ENCODE data around the gene UXS1. TPM values are rescaled to one million over a fixed set of nuclear protein-coding genes. Genes with fewer than 3 reads are reported as not detected.

Gene UXS1
- polyA plus RNA-seq, 3 donors = 23.4 to 33.8 (median 29.3) TPM

DNA sequence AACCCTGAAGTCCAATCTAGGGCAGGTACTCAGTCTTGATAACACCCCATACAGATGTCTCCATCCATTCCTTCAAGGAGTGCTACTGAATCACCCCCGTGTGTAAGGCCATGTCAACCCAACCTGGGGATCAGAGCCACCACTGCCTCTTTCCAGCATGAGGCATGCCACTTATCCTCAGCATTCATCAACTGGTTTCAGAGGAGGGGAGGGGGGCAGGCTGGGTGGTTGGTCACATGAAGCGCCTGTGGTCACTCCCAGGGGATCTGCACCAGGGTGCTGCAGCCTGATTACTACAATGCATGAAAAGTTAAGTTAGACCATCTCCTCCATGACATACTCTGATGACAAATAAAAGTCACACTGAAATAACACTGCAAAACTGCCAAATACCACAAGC is 65.0 kb downstream of the UXS1 start:
- no peak for DNase-seq
- WGBS (ENCODE audit: insufficient coverage) = no CpG with 5 or more reads among the region's 2 CpGs
- Histone ChIP-seq H3K27me3 (ENCODE audit: control insufficient read depth in 2 of 2, insufficient read depth in 2 of 2, low read length in 2 of 2) (no peaks in the 10 kb centered on the region), H3K9ac (ENCODE audit: insufficient read depth, low read length, poor library complexity, severe bottlenecking) (no peak overlapping the region), H4K20me1 (ENCODE audit: insufficient read depth, low read length) (peaks cover 3% of the 10 kb centered on the region), H3K4me1 (ENCODE audit: control insufficient read depth in 1 of 2, insufficient read depth in 2 of 2, low read length in 2 of 2) (no peaks in the 10 kb centered on the region), H3K36me3 (replicated peaks in 1 of 2; ENCODE audit: control insufficient read depth in 1 of 2, insufficient read depth in 2 of 2, low read length in 2 of 2) (peaks cover 21 to 58% of the 10 kb centered on the region in 2 donors), H3K4me2 (replicated peaks; ENCODE audit: extremely low read depth, low read length, poor library complexity, severe bottlenecking) (no peak overlapping the region), H3K27ac (ENCODE audit: low read depth in 1 of 2, low read length in 2 of 2) (no peak overlapping the region), H3K9me3 (replicated peaks in 1 of 2; ENCODE audit: control insufficient read depth in 1 of 2, insufficient read depth in 1 of 2, low read length in 2 of 2) (no peaks in the 10 kb centered on the region), H3K4me3 (replicated peaks in 1 of 3; ENCODE audit: low read depth in 2 of 3, low read length in 3 of 3) (no peak overlapping the region), H2AFZ (ENCODE audit: insufficient read depth, low read depth, low read length, poor library complexity, severe bottlenecking) (no peak overlapping the region), H3K79me2 (ENCODE audit: insufficient read depth, low read length) (no peaks in the 10 kb centered on the region)
- TF ChIP-seq, protein P1, sequence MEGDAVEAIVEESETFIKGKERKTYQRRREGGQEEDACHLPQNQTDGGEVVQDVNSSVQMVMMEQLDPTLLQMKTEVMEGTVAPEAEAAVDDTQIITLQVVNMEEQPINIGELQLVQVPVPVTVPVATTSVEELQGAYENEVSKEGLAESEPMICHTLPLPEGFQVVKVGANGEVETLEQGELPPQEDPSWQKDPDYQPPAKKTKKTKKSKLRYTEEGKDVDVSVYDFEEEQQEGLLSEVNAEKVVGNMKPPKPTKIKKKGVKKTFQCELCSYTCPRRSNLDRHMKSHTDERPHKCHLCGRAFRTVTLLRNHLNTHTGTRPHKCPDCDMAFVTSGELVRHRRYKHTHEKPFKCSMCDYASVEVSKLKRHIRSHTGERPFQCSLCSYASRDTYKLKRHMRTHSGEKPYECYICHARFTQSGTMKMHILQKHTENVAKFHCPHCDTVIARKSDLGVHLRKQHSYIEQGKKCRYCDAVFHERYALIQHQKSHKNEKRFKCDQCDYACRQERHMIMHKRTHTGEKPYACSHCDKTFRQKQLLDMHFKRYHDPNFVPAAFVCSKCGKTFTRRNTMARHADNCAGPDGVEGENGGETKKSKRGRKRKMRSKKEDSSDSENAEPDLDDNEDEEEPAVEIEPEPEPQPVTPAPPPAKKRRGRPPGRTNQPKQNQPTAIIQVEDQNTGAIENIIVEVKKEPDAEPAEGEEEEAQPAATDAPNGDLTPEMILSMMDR (IDR thresholded peaks at IDR 0.05) = no peak
- Mint-ChIP-seq H3K36me3 (peaks cover 35 to 50% of the 10 kb centered on the region in 2 donors), H3K27ac (peak overlapping the region in 1 of 7 donors; percentile 62), H3K27me3 (ENCODE audit: low read depth in 3 of 3) (peaks cover 0 to 1% (median 0%) of the 10 kb centered on the region in 3 donors), H3K4me3 (no peak overlapping the region), H3K9me3 (no peaks in the 10 kb centered on the region), H3K4me1 (no peaks in the 10 kb centered on the region)
- intact Hi-C loops (cut with micrococcal nuclease) = no loop called here

DNA sequence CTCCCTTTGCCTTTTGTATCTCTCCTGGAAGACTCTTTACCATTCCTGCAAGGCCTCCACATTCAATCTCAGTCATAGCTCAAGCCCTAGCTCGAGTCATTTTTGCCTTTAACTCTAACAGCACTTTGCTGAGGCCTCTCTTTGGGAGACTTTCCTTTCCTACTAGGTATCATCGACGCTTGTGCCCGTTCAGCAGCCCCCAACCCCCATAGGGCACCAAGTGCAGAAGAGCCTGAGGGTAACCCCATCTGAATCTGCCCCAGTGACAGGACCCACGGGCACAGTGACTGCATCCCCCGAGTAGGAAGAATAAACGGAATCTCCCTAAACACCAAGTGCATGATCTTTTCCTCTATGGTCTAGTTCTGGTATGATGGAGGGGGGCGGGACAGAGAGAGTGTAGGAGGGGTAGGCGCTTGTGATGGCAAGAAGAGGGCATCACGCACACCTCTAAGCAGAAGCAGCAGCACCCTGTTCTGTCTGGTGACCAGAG is 66.3 kb downstream of the UXS1 start:
- H3K9ac ChIP-seq (ENCODE audit: insufficient read depth, low read length, poor library complexity, severe bottlenecking) = no peak overlapping the region
- H3K4me1 Mint-ChIP-seq = no peaks in the 10 kb centered on the region

More for the DNA sequence above, 66.3 kb downstream of the UXS1 start:
- Histone ChIP-seq H3K4me2 (replicated peaks; ENCODE audit: extremely low read depth, low read length, poor library complexity, severe bottlenecking) (no peak overlapping the region), H2AFZ (ENCODE audit: insufficient read depth, low read depth, low read length, poor library complexity, severe bottlenecking) (no peak overlapping the region), H3K27ac (ENCODE audit: low read depth in 1 of 2, low read length in 2 of 2) (no peak overlapping the region), H3K4me3 (replicated peaks in 1 of 3; ENCODE audit: low read depth in 2 of 3, low read length in 3 of 3) (no peak overlapping the region), H3K9me3 (replicated peaks in 1 of 2; ENCODE audit: control insufficient read depth in 1 of 2, insufficient read depth in 1 of 2, low read length in 2 of 2) (no peaks in the 10 kb centered on the region), H3K27me3 (ENCODE audit: control insufficient read depth in 2 of 2, insufficient read depth in 2 of 2, low read length in 2 of 2) (no peaks in the 10 kb centered on the region), H3K79me2 (ENCODE audit: insufficient read depth, low read length) (no peaks in the 10 kb centered on the region), H4K20me1 (ENCODE audit: insufficient read depth, low read length) (peaks cover 3% of the 10 kb centered on the region), H3K4me1 (ENCODE audit: control insufficient read depth in 1 of 2, insufficient read depth in 2 of 2, low read length in 2 of 2) (no peaks in the 10 kb centered on the region), H3K36me3 (replicated peaks in 1 of 2; ENCODE audit: control insufficient read depth in 1 of 2, insufficient read depth in 2 of 2, low read length in 2 of 2) (peaks cover 30 to 72% of the 10 kb centered on the region in 2 donors)
- peaks cover 0 to 1% (median 0%) of the 10 kb centered on the region in 3 donors for H3K27me3 Mint-ChIP-seq (ENCODE audit: low read depth in 3 of 3)
- intact Hi-C loops (cut with micrococcal nuclease) = no loop called here
- DNase-seq = no peak
- TF ChIP-seq, protein P1 (IDR thresholded peaks at IDR 0.05) = no peak
- H3K9me3 Mint-ChIP-seq = no peaks in the 10 kb centered on the region
- H3K4me3 Mint-ChIP-seq = no peak overlapping the region
- H3K36me3 Mint-ChIP-seq = peaks cover 48 to 62% of the 10 kb centered on the region in 2 donors
- peak overlapping the region in 1 of 7 donors; percentile 30 for H3K27ac Mint-ChIP-seq
- 100% methylated on average over 2 of the region's 10 CpGs for WGBS (ENCODE audit: insufficient coverage)

Measured in CD14-positive monocyte (primary cell).